Activated gamma-delta T cell treated with anti-CD3 and anti-CD28 coated beads, Interleukin-2, amount 50 U/mL, for 16 hours (primary cell): ENCODE measurements around the gene RAET1G.
"Not testable (repeated sequence)": the region's sequence is repeated elsewhere in the genome, so short reads cannot be mapped to it uniquely, and the experiment has no call there.

Experiments
- DNase-seq: peaks from one replicate; pipeline ENCODE4 v3.0.0-alpha.2; 2020; ENCODE audit warnings: low read depth

RAET1G gene

DNA sequence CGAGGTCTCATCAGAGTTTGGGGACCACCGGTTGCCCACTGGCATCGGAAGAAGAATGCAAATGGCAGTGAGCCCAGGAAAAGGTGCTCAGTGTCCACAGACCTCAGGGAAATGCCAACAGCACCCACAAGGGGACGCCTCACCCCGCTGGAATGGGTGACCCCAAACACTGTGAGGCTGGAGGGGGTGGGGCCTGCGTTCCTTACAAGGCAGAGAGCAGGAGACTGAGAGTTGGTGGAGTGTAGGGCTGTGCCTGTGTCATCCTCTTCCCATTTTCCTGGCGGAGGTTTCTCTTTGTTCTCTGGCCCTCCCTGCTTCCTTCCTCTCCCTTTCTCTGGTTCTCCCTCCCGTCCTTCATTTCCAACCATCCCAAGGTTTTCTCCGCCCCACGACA is 31.0 kb upstream of the RAET1G start:
- not testable (repeated sequence) for DNase-seq

DNA sequence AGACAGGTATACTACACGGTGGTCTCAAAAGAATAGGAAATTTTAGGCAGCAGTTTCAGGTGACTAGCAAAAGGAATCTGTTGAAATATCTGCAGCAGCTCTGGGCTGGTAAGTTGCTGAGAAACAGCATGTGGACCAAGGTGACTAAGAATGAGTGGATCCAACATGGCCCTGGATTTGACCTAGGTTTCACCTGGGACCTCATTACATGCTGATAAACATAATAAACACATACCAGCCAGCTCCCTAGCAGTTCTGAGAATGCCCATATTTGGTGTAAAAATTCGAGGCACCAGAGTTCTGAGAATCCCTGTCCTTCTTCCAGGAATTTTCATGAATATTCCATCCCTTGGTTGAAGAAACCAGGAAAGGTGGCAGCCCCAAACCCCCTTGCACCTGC is 30.5 kb upstream of the RAET1G start:
- DNase-seq: not testable (repeated sequence)

DNA sequence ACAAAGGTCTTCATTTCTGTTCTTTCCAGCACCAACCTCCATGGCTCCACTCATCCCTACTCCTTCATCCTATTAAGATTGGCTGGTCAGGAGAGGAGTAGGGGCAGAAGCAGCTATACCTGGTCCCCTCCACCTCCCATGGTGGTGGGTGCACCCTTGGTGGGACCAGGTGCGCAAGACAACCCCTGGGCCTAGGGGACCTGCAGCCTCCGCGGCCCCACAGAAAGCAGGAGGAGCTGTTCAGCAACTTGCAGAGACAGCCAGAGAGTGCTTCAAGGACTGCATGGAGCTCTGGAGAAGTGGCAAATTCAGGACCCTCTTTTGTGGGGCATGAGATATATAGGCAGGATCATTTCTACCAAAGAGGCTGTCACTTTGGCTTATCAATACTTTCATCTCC is 28.7 kb upstream of the RAET1G start:
- no peak for DNase-seq

DNA sequence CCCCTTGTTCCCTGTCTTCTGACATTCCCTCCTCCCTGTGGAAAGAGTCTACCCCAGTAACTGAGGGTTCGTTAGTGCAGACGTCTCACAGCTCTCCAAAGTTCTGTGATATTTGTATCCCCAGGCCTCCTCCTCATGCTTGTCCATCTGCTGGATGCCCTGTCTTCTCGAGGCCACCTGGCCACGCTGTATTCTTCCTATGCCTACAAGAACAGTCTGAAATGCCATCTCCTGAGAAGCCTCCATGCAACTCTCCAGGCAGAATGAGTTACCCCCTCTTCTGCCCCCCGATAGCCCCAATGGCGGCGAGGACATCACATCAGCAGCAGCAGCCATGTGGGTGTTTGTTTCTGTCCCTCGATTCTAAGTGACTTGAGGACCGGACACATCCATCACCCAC is 28.2 kb upstream of the RAET1G start:
- no peak for DNase-seq

DNA sequence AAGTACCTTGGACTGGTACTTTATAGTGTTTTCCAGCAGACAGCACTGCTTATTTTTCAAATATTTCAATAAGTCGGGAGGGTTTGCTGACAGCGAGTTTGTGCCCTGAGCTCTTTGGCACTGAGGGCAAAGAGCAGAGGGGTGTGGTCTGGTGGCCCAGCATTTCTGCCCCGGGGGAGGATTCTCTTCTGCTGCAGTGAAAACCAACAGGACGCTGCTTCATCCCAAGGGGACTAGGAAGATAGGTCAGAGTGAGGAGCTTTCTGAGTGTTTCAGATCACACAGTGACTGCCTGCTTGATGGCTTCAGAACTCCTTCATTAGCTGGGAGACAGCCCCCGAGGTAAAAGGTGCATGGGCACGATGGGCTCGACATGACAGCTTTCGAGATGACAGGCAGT is 27.5 kb upstream of the RAET1G start:
- DNase-seq: no peak

DNA sequence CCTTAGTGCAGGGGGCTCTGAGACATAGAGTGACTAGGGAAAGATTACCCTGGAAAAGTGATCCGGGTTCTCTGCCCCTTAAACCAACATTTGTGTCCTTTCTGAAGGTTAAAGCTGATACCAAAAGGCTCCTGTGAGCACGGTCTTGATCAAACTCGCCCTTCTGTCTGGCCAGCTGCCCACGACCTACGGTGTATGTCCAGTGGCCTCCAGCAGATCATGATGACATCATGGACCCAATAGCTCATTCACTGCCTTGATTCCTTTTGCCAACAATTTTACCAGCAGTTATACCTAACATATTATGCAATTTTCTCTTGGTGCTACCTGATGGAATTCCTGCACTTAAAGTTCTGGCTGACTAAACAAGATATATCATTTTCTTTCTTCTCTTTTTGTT is 25.7 kb upstream of the RAET1G start:
- DNase-seq: no peak

DNA sequence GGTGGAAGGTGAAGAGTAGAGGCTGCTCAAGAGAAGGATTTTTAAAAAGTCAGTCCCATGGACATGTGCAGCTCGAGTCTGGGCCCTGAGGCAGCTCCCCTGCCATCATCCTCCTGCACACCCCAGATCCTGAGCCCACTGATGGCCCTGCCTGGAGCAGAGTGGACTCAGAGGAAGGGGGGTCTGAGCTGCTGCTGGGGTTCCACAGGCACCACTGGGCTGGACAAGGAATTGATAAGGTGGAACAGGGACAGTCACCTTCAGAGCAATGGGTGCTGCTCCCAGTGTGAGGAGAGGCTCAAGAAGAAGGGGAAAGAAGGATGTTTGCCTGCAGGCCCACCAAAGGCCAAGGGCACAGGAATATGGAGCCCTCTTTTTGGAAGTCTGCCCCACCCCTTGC is 25.1 kb upstream of the RAET1G start:
- no peak for DNase-seq

DNA sequence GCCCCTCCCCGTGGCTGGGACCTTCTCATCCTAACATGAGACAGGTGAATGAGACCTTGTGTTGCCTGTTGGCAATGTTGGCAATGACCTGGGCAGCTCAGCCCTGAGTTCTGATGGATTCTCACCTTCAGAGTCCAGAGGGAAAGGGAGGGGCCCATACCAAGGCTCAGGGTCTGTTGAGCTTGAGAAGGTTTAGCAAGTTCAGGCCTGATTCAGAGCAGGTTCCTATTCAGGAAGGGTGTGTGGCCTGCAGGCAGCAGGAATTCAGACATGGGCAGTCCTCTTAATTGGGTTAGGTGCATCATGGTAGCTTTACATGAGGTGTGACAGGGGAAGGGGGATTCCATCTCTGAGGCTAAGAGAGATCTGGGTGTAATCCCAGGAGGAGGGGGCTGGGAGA is 24.6 kb upstream of the RAET1G start:
- DNase-seq: not testable (repeated sequence)

DNA sequence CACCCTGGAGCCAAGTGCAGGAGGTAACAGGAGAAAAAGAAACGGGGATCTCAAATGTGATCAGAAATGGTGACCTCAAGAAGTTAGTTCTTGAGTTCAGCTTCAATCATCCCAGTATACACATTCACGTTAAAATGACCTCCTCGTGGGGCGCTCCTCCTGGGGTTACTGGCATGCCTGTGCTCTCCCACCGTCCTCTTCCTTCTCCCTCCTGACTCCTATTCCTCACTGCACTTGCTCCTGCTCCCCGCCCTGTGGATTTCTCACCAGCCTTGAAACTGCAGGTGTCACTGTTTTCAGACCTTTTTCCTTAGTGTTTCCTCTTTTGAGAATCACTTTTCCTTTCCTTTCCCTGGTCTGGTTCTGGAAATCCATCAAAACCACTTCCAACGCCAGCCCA is 23.7 kb upstream of the RAET1G start:
- DNase-seq: not testable (repeated sequence)

DNA sequence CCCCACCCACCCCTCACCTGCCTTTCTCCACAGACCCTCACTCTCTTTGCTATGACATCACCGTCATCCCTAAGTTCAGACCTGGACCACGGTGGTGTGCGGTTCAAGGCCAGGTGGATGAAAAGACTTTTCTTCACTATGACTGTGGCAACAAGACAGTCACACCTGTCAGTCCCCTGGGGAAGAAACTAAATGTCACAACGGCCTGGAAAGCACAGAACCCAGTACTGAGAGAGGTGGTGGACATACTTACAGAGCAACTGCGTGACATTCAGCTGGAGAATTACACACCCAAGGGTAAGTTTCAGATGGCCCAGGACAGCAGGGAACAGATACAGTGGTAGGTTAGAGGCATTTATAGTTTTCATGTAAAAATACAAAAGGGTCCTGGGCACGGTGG is 22.4 kb upstream of the RAET1G start:
- not testable (repeated sequence) for DNase-seq

DNA sequence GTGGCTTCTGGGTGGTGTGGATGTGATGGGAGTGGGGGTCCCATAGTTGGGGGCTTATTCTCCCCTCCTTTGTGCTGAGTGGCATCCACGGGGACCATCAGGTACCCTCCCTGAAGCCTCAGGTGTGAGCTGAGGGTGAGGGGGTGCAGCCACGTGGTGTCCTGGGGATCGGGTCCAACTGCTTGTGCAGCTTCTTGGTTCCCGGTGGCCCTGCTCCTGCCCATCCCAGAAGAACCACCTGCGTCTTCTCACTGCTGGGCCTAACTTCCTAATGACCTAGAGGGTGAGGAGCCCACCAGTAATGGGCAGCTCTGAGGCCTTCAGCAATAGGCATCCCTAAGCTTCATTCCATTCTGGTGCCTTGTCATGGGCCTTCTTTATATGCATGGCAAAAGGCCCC is 20.4 kb upstream of the RAET1G start:
- DNase-seq: not testable (repeated sequence)

DNA sequence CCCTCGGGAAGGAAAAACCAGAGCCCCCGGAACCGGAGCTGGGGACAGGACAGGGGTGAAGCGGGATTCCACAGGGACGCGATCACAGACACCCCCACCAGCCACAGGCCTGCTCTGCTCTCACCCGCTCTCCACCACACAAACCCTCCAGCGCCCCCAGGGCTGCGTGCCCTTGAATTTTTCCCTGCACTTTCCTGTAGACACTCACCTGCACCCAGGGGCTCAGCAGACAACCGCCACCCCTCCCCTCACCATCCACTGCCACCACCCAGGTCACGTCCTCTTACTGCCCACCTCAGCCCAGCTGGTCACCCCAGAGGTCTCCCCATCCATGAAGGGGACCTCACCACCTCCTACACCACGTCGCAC is 19.5 kb upstream of the RAET1G start:
- no peak for DNase-seq

DNA sequence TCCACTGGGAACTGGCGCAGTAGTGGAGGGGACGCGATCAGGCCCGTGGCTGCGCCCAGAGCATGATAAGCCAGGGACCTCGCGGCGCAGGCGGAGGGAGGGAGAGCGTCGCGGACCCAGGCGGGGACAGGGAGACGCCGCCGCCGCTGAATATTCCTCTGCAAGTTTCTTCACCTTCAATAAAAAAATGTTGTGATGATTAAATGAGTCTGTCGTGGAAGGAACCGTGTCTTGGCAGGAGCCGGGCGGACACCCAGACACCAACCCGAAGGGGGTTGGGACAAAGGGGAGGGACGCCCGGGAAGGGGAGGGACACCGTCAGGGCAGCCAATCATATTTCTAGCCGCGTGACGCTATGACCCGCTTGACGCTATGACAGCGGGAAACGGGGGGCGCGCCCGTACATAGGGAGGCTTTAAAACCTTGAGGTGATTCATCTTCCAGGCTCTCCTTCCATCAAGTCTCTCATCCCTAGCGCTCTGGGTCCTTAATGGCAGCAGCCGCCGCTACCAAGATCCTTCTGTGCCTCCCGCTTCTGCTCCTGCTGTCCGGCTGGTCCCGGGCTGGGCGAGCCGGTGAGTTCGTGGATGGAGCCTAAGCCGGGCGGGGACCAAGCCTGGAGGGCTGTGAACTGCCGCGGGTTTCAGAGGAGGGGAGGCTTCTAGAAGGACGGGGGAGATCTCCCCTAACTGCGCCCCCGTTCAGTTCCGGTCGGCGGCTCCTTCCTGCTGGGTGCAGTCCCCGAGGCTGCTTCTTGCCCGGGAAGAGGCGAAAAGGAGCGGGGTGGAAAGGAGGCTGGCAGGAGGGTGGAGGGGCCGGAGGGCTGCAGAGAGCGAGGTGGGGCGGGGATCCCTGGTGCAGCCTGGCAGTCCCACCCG is 18.9 kb upstream of the RAET1G start, which contains the start of gene ULBP2:
Gene ULBP2, plus strand, starts transcription at position 432 of the 878 bp plus-strand sequence. Its CDS starts 59 bp downstream, at position 491.
- peak; percentile 83 for DNase-seq

DNA sequence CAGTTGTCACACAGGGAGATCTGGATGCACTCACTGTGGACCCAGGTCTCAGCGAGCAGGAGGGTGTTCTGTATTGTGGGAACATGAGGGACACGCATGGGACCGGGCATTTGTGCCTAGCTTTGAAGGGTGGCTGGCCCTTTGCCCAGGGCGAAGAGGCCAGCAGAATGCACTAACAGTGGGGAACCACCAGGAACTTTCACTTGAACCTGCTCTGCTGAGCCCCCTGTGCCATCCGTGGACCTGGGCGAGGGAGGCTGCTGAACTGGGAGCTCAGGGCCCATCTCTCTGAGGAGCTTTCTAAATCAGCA is 17.7 kb upstream of the RAET1G start:
- DNase-seq: no peak

DNA sequence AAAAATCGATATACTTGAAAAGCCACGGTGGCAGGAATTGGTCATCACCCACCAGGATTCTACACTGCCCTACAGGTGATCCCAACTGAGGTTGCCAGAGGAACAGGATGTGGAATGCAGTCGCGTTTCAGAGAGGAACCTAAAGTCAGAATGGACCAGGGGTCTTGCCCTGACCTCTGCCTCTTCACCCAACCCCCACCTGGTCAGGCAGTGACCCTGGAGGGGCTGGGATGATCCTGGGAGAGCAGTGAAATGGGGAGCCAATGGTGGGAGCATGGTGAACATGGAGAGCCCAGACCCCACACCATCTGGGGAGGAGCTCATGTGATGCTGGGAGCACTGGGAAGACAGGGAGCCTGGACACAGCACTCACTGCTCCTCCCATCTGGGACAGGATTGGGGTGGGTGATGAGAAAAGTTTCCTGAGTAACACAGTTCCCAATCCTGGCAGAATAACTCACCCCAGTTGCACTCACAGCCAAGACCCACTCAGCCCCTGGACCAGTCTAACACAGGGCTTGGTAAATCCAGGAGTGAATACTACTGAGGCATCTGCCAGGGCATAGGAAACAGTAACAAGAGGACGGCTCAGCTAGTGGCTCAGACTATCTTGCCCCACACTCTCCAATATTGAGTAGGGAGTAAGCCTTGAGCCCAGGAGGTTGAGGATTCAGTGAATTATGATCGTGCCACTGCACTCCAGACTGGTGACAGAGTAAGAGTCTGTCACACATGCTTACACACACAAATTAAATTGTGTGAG is 17.2 kb upstream of the RAET1G start:
- no peak for DNase-seq

DNA sequence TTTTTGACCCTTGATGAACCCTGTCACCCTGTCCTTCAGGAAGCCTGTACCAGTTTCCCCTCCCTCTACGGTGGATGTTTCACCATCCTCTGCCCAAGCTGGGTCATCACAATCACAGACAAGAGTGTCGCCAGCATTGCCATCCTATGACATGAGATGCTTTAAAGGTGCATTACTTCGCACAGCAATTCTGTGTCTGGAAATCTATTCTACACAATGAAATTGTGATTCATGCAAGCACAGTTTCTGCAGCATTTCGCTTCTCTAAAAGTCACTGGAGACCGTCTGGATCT is 16.4 kb upstream of the RAET1G start:
- DNase-seq: no peak

DNA sequence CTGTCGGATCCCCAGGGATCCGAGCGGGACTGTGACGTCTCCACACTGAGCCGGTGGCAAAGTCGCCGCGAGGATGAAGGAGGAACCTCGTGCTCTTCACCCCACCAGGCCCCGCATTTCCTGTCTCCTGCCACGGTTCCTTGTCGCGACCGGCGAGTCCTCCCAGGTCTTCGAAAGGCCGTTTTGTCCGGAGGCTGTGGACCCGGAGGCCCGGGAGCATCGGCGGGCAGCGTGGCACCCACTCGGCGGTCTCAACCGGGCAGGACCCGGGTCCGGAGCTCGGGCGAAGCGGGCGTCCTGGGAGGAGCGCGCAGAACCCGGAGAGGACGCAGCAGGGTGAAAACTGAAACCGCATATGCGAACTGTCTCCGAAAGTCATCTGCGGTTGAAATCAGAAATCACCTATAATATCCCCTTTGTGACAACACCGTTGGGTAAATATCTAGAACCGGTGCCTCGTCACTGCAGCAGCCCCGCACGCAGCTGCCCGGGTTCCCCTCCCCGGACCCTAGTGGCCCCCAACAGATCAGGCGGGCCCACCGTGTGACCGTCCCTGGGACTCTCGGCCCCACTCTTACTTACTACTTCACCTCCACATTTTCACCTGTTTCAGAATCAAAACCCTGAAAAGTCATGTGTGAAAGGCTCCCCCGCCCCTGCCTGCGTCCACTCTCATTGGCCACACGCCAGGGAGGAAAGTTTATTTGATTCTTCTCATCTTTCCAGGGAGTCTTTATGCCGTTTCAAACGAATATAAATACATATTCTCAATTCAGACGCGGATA is 15.8 kb upstream of the RAET1G start:
- DNase-seq: no peak

DNA sequence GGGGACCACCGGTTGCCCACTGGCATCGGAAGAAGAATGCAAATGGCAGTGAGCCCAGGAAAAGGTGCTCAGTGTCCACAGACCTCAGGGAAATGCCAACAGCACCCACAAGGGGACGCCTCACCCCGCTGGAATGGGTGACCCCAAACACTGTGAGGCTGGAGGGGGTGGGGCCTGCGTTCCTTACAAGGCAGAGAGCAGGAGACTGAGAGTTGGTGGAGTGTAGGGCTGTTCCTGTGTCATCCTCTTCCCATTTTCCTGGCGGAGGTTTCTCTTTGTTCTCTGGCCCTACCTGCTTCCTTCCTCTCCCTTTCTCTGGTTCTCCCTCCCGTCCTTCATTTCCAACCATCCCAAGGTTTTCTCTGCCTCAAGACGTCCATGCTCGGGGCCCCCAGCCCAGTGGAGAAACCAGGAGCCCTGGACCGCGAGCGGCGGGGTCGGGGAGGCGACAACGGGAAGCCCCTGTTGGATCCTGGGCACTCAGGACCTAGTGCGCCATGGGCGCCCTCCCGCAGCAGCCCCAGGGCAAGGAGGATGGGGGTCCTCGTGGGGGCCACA is 15.2 kb upstream of the RAET1G start:
- DNase-seq: not testable (repeated sequence)

DNA sequence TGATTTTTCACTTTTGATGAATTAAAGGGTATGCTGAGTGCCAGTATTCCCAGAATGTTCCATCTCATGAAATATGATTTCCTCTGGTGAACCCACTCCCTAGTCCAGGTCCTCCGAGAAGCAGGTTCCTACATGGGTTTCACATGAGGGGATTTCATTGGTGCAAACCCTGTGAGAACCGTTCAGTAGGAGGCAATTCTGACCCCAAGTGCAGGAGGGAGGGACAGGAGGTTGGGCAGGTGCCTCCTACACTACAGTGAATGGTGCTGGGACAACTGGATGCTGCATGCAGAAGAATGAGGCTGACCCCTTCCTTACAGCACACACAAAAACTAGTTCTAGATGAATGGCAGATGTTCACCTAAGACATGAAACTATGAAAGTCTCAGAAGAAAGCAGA is 13.8 kb upstream of the RAET1G start:
- DNase-seq: no peak

DNA sequence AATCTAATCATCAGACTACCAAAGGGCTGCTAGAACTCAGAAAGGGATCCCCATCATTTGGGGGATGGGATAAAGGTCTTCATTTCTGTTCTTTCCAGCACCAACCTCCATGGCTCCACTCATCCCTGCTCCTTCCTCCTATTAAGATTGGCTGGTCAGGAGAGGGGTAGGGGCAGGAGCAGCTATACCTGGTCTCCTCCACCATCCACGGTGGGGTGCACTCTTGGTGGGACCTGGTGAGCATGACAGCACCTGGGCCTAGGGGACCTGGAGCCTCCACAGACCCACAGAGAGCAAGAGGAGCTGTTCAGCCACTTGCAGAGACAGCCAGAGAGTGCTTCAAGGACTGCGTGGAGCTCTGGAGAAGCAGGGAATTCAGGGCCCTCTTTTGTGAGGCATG is 12.7 kb upstream of the RAET1G start:
- DNase-seq: no peak

DNA sequence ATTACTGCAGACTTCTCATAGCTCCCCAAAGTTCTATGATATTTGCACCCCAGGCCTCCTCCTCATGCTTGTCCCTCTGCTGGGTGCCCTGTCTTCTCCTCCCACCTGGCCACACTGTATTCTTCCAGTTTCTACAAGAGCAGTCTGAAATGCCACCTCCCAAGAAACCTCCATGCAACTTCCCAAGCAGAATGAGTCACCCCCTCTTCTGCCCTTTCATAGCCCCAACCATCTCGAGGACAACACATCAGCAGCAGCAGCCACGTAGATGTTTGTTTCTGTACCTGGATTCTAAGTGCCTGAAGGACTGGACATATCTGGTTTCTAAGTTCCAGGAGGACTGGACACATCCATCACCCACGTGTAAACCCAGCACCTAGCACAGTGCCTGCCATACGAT is 12.3 kb upstream of the RAET1G start:
- DNase-seq: no peak
